WTC11 (cell line): Measurements from ENCODE around the gene PSMB2.
A peak's percentile ranks its signal among the peaks of the same experiment; 100 is the strongest.

Source experiments
- ATF2 ChIP-seq: sonication (generic); formaldehyde crosslinking; IDR thresholded peaks from 2 replicates; pipeline ENCODE4 v1.8.1; 2022; ENCODE audit warnings: low read depth, missing genetic modification reagents, borderline replicate concordance
- CBFB ChIP-seq: sonication (generic); formaldehyde crosslinking; IDR thresholded peaks from 2 replicates; pipeline ENCODE4 v1.8.1; 2022; ENCODE audit warnings: mild to moderate bottlenecking, low read depth, missing genetic modification reagents
- CTCF ChIP-seq: fragments of 200-600 bp; IDR thresholded peaks from 2 replicates; pipeline ENCODE4 v1.8.0; 2022; ENCODE audit warnings: antibody characterized with exemption
- E2F4 ChIP-seq: sonication (generic); formaldehyde crosslinking; IDR thresholded peaks from 2 replicates; pipeline ENCODE4 v1.8.1; 2022; ENCODE audit warnings: low read depth, mild to moderate bottlenecking, moderate library complexity, missing genetic modification reagents, borderline replicate concordance
- FOXK1 ChIP-seq: sonication (generic); formaldehyde crosslinking; IDR thresholded peaks from 2 replicates; pipeline ENCODE4 v1.8.0; 2022; ENCODE audit warnings: mild to moderate bottlenecking, moderate library complexity, missing genetic modification reagents
- IRF2 ChIP-seq: sonication (generic); formaldehyde crosslinking; IDR thresholded peaks from 2 replicates; pipeline ENCODE4 v1.8.0; 2022; ENCODE audit warnings: low read depth, missing genetic modification reagents, borderline replicate concordance
- MAX ChIP-seq: sonication (generic); formaldehyde crosslinking; IDR thresholded peaks from 2 replicates; pipeline ENCODE4 v1.8.0; 2022; ENCODE audit warnings: mild to moderate bottlenecking, missing genetic modification reagents
- NR3C1 ChIP-seq: sonication (generic); formaldehyde crosslinking; conservative IDR thresholded peaks from 2 replicates; pipeline ENCODE4 v1.8.1; 2023; ENCODE audit warnings: low read depth, mild to moderate bottlenecking, missing genetic modification reagents
- OVOL2 ChIP-seq: fragments of 250-450 bp; sonication (Bioruptor Pico); IDR thresholded peaks from 2 replicates; pipeline ENCODE4 v1.9.0; 2021; ENCODE audit warnings: mild to moderate bottlenecking, borderline replicate concordance
- SP1 ChIP-seq: sonication (generic); formaldehyde crosslinking; conservative IDR thresholded peaks from 2 replicates; pipeline ENCODE4 v1.8.1; 2022; ENCODE audit warnings: missing genetic modification reagents
- ZBTB43 ChIP-seq: sonication (generic); formaldehyde crosslinking; IDR thresholded peaks from 2 replicates; pipeline ENCODE4 v1.8.1; 2023; ENCODE audit warnings: mild to moderate bottlenecking, missing genetic modification reagents
- TF ChIP-seq, protein P1 (sequence below): sonication (generic); formaldehyde crosslinking; IDR thresholded peaks from 2 replicates; pipeline ENCODE4 v1.8.1; 2022; ENCODE audit warnings: mild to moderate bottlenecking, moderate library complexity, missing genetic modification reagents
- TF ChIP-seq, protein P2 (sequence below): sonication (generic); formaldehyde crosslinking; IDR thresholded peaks from 2 replicates; pipeline ENCODE4 v1.8.1; 2023; ENCODE audit warnings: mild to moderate bottlenecking, missing genetic modification reagents, moderate library complexity
- TF ChIP-seq, protein P3 (sequence below): sonication (generic); formaldehyde crosslinking; IDR thresholded peaks from 2 replicates; pipeline ENCODE4 v1.8.0; 2022; ENCODE audit warnings: mild to moderate bottlenecking, missing genetic modification reagents

DNA sequence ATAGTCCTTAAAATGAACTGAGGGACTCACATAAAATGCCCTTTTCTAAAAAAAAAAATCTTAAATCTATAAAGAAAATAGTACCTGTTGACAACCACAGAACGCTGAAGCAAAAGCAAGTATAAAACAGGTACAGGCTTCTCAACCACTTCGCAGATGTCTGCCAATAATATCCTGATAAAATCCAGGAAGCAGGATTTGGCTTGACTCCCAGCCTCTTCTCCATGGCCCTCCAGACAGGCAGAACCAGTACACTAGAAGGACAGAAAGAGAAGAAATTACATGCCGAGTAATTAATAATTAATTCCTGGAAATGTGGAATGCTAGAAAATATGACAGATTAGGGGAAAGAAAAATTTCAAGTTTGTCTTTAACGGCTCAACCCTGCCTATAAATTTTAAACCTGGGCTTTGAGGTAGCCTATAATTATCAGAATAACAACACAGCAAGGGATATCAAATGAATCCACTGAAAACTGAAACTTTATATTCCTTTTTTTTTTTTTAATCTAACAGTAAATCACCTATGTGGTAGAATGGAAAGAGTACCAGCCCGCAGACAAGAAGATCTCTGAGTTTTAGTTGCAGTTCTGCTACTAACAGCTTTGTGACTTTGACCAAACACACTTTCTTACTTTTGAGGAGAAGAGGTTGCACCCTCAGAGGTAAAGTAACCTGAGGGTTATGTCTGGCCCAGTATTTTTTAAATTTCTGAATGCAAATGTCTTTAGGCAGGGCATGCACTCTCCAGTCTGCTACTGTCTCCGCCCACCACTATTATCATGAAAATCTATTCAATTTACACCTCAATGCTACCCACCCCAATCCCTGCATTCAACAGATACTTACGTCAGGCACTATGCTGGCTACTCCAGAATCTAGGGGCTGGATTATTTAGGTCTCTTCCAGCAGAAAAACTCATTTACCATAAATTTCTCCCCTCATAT is 86.8 kb downstream of the PSMB2 start:
- TF ChIP-seq CTCF (no peak), FOXK1 (CRISPR knock-in tag) (no peak), IRF2 (CRISPR knock-in tag) (no peak), ZBTB43 (no peak), NR3C1 (no peak), MAX (CRISPR knock-in tag) (no peak), SP1 (CRISPR knock-in tag) (peak; percentile 40; the same call in 1 of the 2 replicates), E2F4 (CRISPR knock-in tag) (no peak), CBFB (no peak), ATF2 (CRISPR knock-in tag) (no peak), OVOL2 (no peak)
- TF ChIP-seq, protein P1, sequence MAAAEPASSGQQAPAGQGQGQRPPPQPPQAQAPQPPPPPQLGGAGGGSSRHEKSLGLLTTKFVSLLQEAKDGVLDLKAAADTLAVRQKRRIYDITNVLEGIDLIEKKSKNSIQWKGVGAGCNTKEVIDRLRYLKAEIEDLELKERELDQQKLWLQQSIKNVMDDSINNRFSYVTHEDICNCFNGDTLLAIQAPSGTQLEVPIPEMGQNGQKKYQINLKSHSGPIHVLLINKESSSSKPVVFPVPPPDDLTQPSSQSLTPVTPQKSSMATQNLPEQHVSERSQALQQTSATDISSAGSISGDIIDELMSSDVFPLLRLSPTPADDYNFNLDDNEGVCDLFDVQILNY (CRISPR knock-in tag) = no peak
- TF ChIP-seq, protein P2, sequence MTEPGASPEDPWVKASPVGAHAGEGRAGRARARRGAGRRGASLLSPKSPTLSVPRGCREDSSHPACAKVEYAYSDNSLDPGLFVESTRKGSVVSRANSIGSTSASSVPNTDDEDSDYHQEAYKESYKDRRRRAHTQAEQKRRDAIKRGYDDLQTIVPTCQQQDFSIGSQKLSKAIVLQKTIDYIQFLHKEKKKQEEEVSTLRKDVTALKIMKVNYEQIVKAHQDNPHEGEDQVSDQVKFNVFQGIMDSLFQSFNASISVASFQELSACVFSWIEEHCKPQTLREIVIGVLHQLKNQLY (CRISPR knock-in tag) = no peak
- TF ChIP-seq, protein P3, sequence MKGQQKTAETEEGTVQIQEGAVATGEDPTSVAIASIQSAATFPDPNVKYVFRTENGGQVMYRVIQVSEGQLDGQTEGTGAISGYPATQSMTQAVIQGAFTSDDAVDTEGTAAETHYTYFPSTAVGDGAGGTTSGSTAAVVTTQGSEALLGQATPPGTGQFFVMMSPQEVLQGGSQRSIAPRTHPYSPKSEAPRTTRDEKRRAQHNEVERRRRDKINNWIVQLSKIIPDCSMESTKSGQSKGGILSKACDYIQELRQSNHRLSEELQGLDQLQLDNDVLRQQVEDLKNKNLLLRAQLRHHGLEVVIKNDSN (CRISPR knock-in tag) = no peak
